ACHN (cell line): ENCODE data around the gene MT1E.

Experiments
- DNase-seq: peaks from one replicate; pipeline ENCODE4 v3.0.0-alpha.2; 2015
- in situ Hi-C: cut with HindIII; loops from 2 replicates; pipeline ENCODE4 v1.10.0; 2017; ENCODE audit warnings: low sequenced_read_pairs, low pct_ligation_motif_present, low pct_unique_long_range_greater_than_20kb

MT1E gene

DNA sequence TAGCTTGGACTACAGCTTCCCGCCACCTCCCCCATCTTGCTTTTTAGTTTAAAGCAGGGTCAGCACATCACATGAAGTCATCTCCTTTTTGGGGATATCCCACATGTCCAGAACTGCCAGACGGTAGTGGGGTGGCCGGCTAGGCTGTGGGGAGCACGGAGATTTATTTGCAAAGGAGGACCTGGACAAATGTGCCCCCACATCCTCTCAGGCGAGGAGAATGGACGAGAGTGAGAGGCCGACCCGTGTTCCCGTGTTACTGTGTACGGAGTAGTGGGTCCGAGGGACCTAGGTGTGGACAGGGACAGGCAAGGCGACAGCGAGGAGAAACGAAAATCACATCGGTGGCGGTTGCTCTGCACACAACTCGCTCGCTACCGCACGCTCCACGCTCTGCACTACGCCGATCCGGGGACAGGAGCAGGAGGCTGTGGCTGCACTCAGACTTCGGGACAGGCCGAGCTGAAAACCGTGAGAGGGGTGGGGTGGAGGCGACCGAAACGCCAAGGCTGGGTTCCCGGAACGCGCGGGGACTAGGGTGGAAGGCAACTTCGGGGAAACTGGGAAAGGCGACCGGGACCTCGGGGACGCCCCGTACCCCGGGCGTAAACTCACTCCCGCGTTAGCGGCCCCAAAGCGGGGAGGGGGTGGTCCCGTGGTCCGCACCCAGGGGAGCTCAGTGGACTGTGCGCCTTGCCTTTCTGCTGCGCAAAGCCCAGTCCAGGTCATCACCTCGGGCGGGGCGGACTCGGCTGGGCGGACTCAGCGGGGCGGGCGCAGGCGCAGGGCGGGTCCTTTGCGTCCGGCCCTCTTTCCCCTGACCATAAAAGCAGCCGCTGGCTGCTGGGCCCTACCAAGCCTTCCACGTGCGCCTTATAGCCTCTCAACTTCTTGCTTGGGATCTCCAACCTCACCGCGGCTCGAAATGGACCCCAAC is 12.5 kb downstream of the MT1E start, which contains the start of gene MT1A:
TSS of gene MT1A (plus strand) at position 853 of the 937 bp plus-strand sequence. CDS start at position 926, 73 bp downstream.
- in situ Hi-C loops, result no loop called here
- peak; percentile 43 for DNase-seq

DNA sequence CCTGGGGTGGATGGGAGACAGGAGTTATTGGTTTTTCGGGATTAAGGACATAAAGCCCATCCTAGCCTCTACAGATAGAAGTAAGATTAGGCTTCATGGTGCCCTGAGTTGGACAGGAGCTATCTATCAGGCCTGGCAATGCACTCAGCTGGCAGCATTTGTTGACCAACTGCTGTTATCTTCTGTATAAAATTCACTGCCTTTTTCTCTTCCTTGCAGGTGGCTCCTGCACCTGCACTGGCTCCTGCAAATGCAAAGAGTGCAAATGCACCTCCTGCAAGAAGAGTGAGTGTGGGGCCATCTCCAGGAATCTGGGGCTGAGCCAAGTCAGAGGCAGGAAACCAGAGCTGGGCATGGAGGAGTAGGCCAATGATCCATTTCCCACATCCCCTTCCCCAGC is 13.5 kb downstream of the MT1E start:
- in situ Hi-C loops, result no loop called here
- DNase-seq, result no peak

DNA sequence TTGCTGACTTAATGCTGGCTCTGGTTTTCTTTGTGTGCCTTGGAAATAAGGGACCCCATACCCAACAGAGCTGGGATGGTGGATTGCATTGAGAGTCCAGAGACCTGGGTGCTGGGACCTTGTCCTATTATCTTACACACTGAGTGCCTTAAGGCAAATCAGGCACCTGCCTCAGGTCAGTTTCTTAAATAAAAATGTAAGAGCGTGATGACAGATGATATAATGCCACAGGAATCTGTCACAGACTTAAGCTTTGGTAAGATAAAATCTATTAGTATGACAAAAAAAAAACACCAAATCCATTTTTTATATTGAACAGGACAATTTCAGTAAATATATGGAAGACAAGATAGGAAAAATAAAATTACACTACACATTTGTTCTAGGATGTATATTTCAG is 14.5 kb downstream of the MT1E start:
- DNase-seq, result no peak
- in situ Hi-C loops, result no loop called here

DNA sequence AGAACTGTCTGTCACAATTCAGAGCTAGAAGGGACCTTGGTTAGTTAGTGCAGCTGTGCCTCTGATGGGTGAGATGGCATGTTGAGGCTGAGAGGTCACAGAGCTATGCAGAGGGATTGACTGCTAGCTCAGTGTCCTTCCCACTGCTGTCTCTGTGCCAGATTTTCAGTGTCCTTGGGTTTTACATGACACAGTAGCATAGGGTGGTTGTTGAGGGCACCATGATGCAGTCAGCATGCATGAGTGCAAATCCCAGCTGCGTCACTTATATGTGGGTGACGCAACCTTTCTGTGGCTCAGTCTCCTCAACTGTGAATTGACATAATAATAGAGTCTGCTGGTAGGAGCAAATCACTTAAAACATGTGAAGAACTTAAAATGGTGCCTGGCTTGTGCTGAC is 15.6 kb downstream of the MT1E start:
- in situ Hi-C loops, result no loop called here
- no peak for DNase-seq

DNA sequence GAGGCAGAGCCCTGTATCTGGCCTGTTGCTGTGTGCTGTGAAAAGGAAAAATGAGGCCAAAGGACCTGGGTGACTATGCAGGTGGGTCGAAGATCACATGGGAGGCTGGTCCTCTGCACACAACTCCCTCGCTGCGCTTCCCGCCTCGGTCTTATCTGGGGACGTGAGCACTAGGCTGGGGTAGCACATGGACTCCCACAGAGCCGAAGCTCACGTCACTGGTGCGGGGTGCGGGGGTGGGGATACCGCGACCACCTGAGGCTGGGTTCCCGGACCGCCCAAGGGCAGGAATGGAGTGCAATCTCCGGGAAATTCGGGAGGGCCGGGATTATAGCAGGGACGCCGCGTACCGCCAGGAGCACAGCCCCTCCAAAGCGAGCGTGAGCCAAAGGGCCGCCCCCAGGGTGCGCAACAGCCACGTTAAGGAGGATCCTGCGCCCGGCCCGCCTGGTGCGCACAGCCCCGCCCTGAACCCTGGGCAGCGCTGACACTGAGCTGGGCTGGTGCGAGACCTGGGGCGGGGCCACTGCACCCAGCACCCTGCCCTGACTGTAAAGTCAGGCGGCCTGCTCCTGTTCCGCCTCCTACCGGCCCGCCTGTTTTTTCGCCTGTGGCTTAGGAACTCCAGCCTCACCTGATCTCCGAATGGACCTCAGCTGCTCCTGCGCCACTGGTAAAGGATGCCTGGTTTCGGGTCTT is 17.6 kb downstream of the MT1E start:
- in situ Hi-C loops, result no loop called here
- peak; percentile 95 for DNase-seq

DNA sequence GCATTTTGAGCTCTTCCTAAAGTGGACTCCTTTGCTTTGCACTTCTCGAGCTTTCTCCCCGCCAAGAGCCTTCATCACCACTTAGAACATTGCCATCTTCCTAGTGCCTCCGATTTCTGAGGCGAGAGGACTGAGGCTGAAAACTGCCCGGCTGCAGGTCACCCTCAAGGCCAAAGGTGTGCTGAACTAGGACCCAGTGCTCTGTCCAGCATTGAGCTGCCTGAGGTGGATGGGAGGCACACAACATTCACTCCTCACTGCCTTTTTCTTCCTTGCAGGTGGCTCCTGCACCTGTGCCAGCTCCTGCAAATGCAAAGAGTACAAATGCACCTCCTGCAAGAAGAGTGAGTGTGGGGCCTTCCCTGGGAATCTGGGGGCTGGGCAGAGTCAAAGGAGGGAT is 18.3 kb downstream of the MT1E start:
- in situ Hi-C loops, result no loop called here
- no peak for DNase-seq

DNA sequence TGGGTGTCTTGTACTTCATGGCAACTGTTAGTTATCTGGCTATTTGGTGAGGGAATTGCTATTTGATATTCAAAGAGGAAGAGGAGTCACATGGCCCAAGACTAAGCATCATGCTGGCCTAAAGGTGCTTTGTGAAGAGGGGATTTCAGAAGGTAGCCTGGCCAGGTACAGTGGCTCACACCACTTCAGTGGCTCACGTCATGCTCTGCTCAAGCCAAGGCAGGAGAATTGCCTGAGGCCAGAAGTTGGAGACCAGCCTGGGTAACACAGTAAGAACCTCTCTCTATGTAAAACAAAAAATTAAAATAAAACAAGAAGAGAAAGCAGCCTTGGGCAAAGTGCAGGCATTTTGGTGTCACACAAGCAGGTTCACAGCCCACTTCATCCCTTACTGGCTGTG is 19.7 kb downstream of the MT1E start:
- DNase-seq, result no peak
- in situ Hi-C loops, result no loop called here

DNA sequence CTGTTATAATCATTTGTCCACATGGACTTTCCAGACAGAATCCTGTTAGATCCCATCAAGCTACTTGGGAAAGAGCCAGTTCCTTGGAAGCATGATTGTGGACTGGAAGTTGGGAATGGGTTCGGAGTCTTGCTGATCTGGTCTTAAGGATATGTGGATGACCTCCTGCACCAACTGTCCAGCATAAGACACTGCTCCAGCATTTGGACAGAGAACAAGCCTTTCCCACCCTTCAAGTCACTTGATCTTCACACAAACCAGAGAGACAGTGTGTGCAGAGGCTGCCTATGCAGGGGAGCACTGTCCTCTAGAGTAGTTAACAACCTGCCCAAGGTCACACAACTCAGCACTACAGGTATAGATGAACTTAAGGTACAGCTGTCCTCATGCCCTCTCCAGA is 20.3 kb downstream of the MT1E start:
- no peak for DNase-seq
- in situ Hi-C loops, result no loop called here

DNA sequence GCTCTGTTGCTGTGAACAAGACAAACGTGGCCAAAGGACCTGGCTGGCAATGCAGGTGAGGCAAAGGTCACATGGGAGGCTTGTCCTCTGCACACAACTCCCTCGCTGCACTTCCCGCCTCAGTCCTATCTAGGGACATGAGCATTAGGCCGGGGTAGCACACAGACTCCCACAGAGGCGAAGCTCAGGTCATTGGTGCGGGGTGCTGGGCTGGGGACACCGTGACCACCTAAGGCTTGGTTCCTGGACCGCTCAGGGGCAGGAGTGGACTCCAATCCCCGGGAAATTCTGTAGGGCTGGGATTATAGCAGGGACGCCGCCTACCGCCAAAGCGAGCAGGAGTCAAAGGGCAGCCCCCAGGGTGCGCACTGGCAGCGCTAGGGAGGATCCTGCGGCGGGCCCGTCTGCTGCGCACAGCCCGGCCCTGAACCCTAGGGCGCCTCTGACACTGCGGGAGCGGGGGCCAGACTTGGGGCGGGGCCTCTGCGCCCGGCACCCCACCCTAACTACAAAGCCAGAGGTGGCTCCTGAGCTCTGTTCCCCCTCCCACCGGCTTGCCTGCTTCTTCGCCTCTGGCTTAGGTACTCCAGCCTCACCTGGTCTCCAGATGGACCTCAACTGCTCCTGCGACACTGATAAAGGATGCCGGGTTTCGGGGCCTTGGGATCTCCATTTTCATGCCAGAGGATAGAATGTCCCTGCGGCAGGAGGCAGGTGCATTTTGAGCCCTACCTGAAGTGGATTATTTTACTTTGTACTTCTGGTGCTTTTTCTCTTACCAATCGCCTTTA is 22.3 kb downstream of the MT1E start:
- DNase-seq, result no peak
- in situ Hi-C loops, result no loop called here

DNA sequence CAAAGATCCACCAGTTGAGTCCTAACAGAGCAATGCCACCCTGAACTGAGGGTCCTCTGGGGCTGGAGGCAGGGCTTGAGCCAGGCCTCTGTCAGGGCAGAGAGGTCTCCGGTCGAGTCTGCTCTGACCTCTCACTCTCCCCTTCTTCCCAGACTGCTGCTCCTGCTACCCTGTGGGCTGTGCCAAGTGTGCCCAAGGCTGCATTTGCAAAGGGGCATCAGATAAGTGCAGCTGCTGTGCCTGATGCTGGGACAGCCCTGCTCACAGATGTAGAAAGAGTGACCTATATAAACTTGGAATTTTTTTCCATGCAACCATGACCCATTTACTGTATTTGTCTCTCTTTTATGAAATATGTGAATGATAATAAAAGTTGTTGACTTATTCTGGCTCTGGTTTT is 23.7 kb downstream of the MT1E start:
- in situ Hi-C loops, result no loop called here
- no peak for DNase-seq

DNA sequence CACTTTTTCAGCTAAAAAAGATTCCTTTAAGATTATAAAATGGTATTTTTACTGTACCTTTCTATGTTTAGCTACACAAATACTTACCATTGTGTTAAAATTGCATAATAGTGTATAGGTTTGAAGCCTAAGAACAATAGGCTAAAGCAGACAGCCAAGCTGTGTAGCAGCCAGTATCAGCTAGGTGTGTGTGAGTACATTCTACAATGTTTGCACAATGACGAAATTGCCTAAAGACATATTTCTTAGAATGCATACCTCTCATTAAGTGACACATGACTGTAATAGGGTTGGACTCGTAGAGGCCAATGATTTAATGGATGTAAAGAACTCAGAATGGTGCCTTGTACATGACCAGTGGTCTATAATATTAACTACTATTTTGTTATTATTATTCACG is 24.2 kb downstream of the MT1E start:
- DNase-seq, result no peak
- in situ Hi-C loops, result no loop called here

DNA sequence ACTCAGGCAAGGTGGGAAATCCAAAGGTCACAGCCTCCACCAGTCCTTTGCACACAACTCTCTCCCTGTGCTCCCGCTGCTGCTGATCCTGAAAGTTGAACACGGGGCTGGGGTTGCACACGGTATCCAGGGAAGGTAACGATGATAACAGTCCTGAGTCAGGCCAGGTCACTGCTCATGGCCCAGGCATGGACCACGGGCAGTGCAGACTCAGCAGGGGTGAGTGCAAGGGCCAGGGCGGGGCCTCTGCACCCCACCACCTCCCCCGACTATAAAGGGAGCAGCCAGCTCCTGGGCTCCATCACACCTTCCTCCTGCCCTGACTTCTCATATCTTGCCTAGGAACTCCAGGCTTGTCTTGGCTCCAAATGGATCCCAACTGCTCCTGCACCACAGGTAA is 26.0 kb downstream of the MT1E start, which contains the start of gene MT1B:
TSS of gene MT1B (plus strand) at position 301 of the 400 bp plus-strand sequence. CDS start at position 369, 68 bp downstream.
- no peak for DNase-seq
- in situ Hi-C loops, result no loop called here

DNA sequence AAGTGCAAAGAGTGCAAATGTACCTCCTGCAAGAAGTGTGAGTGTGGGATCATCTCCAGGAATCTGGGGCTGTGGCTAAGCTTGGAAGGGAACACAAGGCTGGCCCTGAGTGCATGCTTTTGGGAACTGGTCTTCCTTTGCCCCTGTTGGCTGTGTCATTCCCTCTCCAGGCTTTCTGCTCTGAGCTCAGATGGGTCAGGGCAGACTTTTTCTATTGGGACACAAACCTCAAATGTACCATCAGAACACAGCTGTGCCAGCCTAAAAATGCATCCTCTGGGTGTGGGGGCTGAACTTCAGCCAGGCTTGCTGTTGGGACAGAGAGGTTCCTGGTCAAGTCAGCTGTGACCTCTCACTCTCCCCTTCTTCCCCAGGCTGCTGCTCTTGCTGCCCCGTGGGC is 27.0 kb downstream of the MT1E start:
- no peak for DNase-seq
- in situ Hi-C loops, result no loop called here

DNA sequence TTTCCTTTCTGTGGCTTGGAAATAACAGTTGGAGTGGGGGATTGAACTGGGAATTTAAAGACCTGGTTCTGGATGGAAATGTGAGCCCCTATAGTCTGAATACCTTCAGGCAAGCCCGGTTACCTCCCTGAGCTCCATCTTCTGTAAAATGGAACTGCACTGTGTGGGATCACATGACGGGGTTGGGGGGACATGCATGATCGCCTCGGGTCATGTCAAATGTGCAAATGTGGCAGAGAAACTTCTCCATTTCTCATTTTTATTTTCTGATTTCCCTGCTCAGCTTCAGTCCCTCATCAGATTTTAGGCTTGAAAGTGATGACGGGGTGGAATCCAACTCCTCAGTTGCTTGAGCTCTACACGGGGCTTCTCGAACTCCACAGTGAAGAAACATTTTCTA is 27.6 kb downstream of the MT1E start:
- DNase-seq, result no peak
- in situ Hi-C loops, result no loop called here

DNA sequence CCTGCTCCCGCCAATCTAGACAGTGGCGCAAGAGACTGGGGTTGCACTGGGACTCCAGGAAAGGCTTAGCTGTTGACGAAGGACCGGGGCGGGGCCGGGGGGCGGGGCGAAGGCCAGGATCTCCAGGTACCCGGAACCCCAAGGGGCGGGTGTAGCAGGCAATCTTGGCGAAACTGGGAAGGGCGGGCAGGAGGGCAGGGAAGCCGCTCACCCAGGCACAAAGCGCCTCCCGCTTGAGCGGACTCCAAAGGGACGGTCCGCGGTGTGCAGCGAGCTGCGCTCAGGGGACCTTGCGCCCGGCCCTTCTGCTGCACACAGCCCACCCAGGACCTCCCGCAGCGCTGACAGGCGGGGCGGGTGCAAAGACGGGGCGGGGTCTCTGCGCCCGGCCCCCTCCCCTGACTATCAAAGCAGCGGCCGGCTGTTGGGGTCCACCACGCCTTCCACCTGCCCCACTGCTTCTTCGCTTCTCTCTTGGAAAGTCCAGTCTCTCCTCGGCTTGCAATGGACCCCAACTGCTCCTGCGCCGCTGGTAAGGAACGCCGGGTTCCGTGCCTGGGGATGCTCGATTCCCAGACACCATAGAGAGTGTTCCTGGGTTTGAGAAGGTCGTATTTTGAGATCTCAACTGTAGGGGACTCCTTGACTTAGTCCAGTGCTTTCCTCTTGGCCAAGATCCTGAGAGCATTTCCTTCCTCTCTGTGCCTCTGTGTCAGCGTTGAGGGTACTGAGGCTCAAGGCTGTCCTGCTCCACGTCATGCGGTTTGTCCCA is 32.2 kb downstream of the MT1E start, which contains the start of gene MT1F:
TSS of gene MT1F (plus strand) at position 405 of the 772 bp plus-strand sequence. CDS start at position 505, 100 bp downstream.
- peak; percentile 89 for DNase-seq
- in situ Hi-C loops, result no loop called here

DNA sequence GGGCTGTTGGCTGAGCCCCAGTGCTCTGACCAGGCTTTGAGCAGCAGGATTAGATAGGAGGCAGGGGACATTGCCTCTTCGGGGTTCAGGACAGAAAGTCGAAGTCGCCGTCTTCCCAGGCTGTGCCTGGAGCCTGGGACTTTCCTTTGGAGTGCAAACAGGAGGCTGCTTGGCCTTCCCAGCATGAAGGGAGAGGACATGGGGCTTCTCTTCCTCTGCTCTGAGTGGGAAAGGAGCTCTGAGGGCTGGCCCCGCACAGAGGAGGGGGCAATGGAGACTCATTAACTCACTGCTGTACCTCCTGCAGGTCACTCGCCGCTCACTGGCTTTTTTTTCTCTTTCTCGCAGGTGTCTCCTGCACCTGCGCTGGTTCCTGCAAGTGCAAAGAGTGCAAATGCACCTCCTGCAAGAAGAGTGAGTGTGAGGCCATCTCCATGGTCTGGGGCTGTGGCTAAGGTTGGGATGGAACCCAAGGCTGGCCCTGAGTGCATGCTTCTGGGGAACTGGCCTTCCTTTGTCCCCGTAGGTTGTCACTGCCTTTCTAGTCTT is 32.8 kb downstream of the MT1E start:
- in situ Hi-C loops, result no loop called here
- no peak for DNase-seq

DNA sequence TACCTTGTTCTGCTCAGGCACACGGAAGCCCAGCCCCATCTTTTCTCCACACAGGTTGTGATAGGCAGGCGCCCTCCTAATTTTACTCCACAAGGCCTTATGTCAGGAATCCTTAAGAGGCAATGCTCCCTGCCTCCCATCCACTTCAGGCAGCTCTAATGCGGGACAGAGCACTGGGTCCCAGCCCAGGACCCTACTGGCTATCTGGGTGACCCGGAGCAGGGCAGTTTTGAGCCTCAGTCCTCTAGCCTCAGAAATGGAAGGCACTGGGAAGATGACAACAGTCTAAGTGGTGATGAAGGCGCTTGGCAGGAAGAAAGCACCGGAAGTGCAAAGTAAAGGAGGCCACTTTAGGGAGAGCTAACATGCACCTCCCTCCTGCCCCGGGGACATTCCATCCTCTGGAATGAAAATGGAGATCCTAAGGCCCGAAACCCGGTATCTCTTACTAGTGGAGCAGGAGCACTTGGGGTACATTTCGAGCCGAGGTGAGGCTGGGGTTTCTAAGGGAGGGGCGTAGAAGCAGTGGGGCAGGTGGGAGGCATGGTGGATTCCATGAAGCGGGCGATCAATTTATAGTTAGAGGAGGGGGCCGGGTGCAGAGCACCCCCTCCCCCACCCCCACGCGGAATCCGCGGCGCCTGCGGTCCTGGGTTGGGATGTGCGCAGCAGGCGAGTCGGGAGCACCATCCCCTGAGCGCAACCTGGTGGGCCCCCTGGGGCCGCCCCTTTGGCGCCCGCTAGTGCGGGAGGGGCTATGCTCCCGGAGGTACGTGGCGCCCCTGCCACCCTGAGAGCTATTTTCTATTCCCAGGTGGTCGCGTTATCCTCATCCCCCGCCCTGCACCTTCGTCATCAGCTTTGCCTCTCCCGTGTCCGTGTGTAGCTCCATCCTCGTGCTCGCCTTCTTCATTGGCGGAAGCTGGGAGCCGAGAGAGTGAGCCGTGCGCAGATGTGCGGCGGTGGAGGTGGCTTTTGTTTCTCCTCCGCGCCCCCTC is 37.1 kb downstream of the MT1E start:
- no peak for DNase-seq
- in situ Hi-C loops, result no loop called here
